C4-2B (cell line): ENCODE data around the gene RAB6B.

Experiments
- H3K27ac ChIP-seq: fragments of 450-650 bp; 2 replicates; pipeline ENCODE4 v1.5.1; 2017
- ZFX ChIP-seq: fragments of 450-650 bp; IDR thresholded peaks from 2 replicates; pipeline ENCODE4 v1.6.1; 2017
- TF ChIP-seq, protein P1 (sequence below): fragments of 450-650 bp; conservative IDR thresholded peaks from 2 replicates; pipeline ENCODE4 v1.5.1; 2017; ENCODE audit warnings: mild to moderate bottlenecking

RAB6B gene

DNA sequence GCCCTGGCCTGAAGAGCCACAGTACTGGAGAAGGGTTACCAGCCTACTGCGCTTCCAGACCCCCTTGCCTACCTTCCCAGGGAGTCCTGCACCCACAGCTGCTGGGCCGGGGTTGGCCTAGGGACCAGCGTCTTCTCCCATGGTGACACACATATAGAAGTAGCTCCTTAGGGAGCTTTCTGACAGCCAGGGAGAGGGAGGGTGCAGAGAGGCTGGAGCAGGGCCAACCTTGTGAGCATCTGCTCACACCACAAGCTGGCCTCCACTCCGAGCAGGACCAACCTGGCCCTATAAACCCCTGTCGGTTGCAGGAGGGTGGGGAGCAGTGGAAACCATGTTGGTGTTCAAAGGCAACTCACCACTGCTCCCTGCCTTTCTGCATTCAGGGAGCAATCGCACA lies 54.9 kb downstream of the RAB6B start:
- H3K27ac ChIP-seq: no peak overlapping the region
- no peak for TF ChIP-seq ZFX
- TF ChIP-seq, protein P1, sequence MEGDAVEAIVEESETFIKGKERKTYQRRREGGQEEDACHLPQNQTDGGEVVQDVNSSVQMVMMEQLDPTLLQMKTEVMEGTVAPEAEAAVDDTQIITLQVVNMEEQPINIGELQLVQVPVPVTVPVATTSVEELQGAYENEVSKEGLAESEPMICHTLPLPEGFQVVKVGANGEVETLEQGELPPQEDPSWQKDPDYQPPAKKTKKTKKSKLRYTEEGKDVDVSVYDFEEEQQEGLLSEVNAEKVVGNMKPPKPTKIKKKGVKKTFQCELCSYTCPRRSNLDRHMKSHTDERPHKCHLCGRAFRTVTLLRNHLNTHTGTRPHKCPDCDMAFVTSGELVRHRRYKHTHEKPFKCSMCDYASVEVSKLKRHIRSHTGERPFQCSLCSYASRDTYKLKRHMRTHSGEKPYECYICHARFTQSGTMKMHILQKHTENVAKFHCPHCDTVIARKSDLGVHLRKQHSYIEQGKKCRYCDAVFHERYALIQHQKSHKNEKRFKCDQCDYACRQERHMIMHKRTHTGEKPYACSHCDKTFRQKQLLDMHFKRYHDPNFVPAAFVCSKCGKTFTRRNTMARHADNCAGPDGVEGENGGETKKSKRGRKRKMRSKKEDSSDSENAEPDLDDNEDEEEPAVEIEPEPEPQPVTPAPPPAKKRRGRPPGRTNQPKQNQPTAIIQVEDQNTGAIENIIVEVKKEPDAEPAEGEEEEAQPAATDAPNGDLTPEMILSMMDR: no peak

DNA sequence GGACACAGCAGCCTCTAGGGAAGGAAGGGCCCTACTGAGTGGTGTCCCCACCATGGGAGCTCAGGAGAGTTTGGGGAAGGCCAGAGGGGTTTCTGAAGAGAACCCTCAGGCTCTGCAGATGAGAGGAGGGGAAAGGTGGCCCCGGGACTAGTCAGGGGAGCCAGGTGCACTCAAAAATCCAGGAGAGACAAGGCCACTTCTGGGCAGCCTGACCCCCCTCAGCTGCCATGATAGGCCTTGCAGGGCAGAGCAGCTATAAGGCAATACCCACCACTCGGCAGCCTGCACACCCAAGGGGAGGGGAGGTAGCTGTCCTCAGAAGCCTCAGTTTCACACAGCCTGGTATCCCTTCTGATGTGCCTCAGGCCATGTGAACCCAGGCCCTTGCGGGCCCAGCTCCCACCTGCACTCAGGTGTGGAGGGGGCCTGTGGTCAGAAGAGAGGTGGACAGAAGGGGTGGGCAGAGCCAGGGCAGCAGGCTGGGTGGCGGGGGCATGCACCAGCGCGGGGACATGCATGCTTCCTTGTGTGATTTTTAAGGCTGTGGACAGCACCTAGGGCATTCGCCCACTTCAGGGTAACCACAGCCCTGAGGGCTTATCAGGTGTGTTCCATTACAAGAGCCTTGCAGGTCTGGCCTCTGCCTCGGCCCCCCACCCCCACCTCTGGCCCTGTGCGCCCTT lies 55.5 kb downstream of the RAB6B start:
- H3K27ac ChIP-seq: no peak overlapping the region
- TF ChIP-seq, protein P1: no peak
- no peak for TF ChIP-seq ZFX

DNA sequence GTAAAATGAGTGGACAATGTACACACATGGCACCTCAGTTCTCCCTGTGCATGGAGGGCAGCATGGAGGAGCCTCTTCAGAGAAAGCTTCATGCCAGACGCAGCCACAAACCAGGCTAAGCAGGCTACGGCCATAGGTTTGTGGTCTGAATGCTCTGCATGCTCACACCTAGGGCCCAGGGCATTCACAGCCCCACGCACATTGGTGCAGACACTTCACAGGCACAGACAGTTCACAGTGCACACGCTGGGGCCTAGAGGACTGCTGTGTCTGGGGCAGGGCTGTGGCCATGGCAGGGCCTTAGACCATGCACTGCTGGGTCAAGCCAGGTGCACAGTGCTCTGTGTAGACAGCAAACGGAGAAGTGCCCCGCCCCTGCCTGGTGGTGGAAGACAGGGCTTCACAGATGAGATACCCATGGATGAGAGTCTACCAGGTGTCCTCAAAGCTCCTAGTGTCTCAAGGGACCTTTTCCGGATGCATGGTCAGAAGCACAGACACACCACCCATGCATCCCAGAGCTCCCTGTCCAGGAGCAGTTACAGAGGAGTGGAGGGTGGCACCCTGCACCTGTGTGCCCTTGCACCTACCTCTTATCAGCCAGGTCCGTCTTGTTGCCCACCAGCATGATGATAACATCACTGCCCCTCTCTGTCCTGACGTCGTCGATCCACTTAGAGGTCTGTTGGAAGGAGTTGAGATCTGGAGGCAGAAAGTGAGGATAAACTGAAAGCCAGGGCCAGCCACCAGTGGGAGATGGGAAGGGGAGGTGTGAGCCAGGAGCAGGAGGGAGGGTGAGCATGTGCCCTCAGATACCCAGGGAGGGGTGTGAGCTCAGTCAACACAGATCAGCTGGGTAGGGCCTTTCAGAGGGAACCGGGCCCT lies 56.5 kb downstream of the RAB6B start:
- H3K27ac ChIP-seq: no peak overlapping the region
- TF ChIP-seq ZFX: no peak
- TF ChIP-seq, protein P1: no peak

DNA sequence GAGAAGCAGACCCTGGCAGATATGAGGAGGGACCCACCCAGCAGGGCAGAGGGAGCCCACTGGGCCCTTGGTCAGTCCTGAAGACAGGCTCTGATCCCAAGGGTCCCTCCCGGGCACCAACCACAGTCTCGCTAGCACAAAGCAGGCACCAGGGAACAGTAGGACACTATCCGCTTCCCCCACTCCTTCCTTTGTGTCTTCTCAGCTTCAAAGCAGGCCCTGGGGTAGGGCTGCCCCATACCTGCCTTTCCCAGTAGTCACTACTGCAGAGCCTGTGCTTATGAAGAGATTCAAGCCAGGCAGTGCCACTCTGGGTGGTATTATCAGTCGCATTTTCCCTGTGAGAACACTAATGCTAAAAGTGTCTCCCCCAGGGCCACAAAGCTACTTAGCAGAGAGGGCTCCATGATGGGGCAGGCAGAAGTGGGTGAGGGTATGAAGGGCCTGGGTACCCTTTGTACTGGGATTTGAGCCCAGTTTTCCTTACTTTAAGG lies 57.3 kb downstream of the RAB6B start:
- TF ChIP-seq, protein P1: no peak
- TF ChIP-seq ZFX: no peak
- H3K27ac ChIP-seq: no peak overlapping the region

DNA sequence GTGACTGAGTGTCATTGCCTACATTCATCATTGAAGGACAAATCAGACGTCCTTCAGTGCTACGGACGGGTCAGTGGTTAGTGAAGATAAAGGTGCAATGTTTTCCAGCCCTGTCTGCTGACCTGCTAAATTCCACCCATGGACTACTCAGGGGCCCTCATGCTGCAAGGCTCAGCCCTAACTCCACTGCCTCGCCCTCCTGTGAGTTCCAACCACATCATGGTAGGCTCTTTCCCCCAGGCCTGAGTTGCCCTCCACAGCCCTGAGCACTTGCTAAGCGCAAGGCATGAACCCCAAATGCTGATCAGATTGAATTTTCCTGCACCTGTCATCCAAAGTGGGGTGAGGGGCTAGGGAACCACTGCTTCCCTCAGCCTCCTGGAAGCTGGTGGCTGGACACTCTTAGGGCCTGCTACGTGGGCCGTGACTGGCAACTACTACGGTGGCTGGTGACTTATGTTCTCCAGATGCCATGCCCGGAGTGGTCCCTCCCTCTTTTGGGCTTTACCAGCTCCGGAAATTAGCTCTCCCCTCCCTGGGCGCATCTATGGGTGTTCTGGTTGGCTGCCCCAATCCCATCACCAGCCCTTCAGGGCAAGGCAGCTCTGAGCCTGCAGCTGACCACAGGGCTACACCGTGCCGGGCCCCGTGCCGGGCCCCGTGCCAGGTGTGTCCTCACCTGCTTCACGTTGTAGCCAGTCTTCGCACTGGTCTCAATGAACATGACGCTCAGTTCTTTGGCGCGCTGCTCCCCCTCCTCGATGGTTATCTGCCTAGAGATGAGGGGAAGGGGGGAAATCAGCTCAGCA lies 58.0 kb downstream of the RAB6B start:
- TF ChIP-seq, protein P1: no peak
- TF ChIP-seq ZFX: no peak
- no peak overlapping the region for H3K27ac ChIP-seq

DNA sequence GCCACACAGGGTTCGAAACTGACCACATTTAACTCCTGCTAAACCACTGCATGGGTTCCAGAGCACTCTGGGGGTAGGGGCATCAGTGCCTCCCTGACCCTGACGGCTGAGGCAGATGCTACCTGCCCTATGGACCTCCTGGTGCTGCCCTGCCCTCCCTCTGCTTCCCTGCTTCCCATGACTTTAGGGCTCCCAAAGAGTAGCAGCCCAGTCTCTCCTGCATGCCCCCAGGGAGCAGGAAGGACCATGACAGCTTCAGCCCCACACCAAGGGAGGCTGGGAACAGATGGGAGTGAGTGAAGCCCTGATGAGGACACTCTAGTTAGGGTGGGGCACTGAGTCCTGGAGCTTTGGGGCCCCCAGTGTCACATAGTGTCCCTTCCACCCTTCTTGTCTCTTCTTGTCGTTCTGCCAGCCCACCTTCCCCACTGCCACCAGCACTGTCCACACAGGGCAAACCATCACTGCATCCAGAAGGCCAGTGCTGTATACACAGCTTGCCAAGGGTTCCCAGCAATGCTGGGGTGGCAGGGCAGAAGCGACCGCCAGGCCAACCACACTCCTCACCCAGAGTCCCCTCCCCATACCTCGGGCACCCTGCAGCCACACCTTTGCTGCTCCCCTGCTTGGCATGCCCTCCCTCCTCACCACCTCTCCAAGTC lies 59.1 kb downstream of the RAB6B start:
- no peak overlapping the region for H3K27ac ChIP-seq

More for the DNA sequence above, 59.1 kb downstream of the RAB6B start:
- TF ChIP-seq, protein P1: no peak
- no peak for TF ChIP-seq ZFX
